Measurements from ENCODE around the gene FCER1G. TPM values are rescaled to one million over a fixed set of nuclear protein-coding genes. Genes with fewer than 3 reads are reported as not detected.

FCER1G gene
- total RNA-seq, 4 donors from 2014 or later: 32.8 to 145 (median 47.4) TPM

DNA sequence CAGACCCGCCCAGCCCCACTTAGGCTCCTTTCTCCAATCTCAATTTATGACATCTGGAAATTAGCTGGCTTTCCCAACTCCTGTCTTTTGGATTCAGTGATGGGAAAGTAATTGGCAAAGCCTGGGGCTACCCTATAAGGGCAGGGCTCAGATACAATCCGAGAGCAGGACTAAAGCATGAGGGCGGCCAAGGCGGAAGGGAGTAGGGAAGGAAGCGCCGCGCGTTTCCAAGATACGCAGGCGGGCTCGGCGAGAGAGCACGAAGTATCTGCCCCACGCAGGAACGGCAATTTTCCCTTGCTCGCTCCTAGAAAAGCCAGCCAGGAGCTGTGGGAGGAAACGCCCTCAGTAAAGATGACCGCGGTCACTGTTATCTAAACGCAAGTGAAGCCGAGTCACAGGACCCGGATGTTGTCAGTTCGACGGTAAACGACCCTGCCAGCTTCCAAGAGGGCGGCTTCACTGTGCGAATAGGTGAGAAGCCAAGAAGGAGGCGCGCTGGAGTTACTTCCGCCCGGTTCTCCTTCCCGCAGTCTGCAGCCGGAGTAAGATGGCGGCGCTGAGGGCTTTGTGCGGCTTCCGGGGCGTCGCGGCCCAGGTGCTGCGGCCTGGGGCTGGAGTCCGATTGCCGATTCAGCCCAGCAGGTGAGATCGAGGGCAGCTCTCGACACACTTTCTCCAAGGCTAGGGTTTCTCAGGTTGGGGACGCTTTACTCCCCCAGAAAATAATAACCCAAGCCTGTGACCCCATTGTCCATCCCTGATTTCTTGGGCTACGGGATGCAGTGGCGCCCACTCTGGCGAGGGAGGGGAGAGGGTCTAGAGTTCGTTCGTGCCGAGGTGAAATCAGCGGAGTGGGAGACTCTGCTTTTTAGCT, 13.0 kb upstream of the FCER1G start, which contains the start of gene NDUFS2:
Gene NDUFS2 (plus strand): TSS at position 532 of the 877 bp plus-strand sequence. CDS start 19 bp downstream, at position 551.
- 2% methylated on average over 26 of the region's 53 CpGs for WGBS
- H3K27me3 ChIP-seq: no peaks in the 10 kb centered on the region
- TF ChIP-seq, protein P1, sequence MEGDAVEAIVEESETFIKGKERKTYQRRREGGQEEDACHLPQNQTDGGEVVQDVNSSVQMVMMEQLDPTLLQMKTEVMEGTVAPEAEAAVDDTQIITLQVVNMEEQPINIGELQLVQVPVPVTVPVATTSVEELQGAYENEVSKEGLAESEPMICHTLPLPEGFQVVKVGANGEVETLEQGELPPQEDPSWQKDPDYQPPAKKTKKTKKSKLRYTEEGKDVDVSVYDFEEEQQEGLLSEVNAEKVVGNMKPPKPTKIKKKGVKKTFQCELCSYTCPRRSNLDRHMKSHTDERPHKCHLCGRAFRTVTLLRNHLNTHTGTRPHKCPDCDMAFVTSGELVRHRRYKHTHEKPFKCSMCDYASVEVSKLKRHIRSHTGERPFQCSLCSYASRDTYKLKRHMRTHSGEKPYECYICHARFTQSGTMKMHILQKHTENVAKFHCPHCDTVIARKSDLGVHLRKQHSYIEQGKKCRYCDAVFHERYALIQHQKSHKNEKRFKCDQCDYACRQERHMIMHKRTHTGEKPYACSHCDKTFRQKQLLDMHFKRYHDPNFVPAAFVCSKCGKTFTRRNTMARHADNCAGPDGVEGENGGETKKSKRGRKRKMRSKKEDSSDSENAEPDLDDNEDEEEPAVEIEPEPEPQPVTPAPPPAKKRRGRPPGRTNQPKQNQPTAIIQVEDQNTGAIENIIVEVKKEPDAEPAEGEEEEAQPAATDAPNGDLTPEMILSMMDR (IDR thresholded peaks at IDR 0.05): peak in 1 of 3 experiments; percentile 19
- TF ChIP-seq POLR2AphosphoS5 (IDR thresholded peaks at IDR 0.05) (peak; percentile 92 to 93), EP300 (IDR thresholded peaks at IDR 0.05) (no peak), POLR2A (IDR thresholded peaks at IDR 0.05; ENCODE audit: low read depth) (peak; percentile 87)
- H3K27ac ChIP-seq (replicated peaks in 1 of 4): peak within 1 kb of the TSS; percentile 92 to 95 (median 94)
- H3K4me3 ChIP-seq: peak within 1 kb of the TSS; percentile 71 to 87 (median 76)
- H3K4me1 ChIP-seq: peaks cover 65 to 93% (median 90%) of the 10 kb centered on the region in 4 donors
- no peaks in the 10 kb centered on the region for H3K9me3 ChIP-seq
- DNase-seq (ENCODE audit: extremely low spot score): peak; percentile 99
- intact Hi-C loops (cut with DNase I): no loop called here
- H3K36me3 ChIP-seq: peaks cover 0 to 38% (median 30%) of the 10 kb centered on the region in 4 donors

DNA sequence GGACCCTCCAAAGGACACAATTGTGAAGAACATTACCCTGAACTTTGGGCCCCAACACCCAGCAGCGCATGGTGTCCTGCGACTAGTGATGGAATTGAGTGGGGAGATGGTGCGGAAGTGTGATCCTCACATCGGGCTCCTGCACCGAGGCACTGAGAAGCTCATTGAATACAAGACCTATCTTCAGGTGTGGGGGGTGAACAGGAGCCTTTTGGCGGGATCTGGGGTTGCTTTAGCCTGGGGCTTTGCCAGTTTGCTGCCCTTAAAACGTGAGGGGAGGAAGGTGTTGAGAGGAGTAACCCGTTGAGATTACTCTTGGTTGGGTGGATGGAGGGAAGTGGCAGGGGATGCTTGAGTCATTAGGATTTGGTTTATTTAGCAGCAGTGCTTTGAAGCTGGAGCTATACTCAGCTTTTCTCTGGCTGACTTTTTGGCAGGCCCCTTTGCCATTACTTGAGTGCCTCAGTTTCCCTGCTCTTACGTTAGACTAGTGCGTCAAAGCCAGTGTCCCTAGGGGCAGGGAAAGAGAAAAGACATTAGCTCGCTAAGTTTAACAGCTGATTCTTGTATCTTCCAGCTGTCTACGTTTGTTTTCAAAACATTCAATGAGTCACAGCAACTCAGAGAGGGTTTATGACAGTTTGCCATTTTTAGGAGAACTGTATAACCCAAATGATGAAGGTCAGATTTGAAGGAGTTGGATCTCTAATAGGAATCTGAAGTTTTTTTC, 8.5 kb upstream of the FCER1G start:
- DNase-seq (ENCODE audit: extremely low spot score): no peak
- H3K36me3 ChIP-seq: peaks cover 25 to 83% (median 68%) of the 10 kb centered on the region in 4 donors
- H3K27me3 ChIP-seq: no peaks in the 10 kb centered on the region
- 68% methylated on average over 12 of the region's 12 CpGs for WGBS
- intact Hi-C loops (cut with DNase I): no loop called here
- peaks cover 63 to 78% (median 71%) of the 10 kb centered on the region in 4 donors for H3K4me1 ChIP-seq
- TF ChIP-seq POLR2AphosphoS5 (IDR thresholded peaks at IDR 0.05): no peak
- TF ChIP-seq, protein P1 (IDR thresholded peaks at IDR 0.05): no peak
- no peak for TF ChIP-seq POLR2A (IDR thresholded peaks at IDR 0.05; ENCODE audit: low read depth)
- TF ChIP-seq EP300 (IDR thresholded peaks at IDR 0.05): no peak
- H3K27ac ChIP-seq (replicated peaks in 1 of 4): peak overlapping the region; percentile 76 to 95 (median 86)
- peak overlapping the region in 1 of 4 donors; percentile 29 for H3K4me3 ChIP-seq
- H3K9me3 ChIP-seq: no peaks in the 10 kb centered on the region

DNA sequence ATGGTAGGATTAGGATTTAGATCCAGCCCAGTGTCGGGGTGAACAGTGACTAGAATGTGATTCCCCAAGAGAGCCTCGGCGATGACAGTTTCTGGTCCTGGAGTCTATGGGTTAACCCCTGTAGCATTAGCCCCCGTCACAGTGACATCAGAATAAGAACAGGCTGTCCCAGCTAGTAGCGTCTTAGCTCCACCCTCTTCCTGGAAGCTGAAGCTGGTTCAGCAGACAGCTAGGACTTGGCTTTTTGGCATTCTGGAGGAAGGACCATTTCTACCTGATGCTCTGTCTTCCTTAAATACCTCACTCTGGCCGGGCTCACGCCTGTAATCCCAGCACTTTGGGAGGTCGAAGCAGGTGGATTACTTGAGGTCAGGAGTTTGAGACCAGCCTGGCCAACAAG, 7.9 kb upstream of the FCER1G start:
- Histone ChIP-seq H3K27me3 (no peaks in the 10 kb centered on the region), H3K4me1 (peaks cover 63 to 74% (median 69%) of the 10 kb centered on the region in 4 donors), H3K27ac (replicated peaks in 1 of 4) (peak overlapping the region; percentile 76 to 95 (median 86)), H3K4me3 (peak overlapping the region in 3 of 4 donors; percentile 15 to 29 (median 16)), H3K36me3 (peaks cover 31 to 89% (median 74%) of the 10 kb centered on the region in 4 donors), H3K9me3 (no peaks in the 10 kb centered on the region)
- intact Hi-C loops (cut with DNase I): no loop called here
- 55% methylated on average over 8 of the region's 8 CpGs for WGBS
- TF ChIP-seq POLR2AphosphoS5 (IDR thresholded peaks at IDR 0.05) (peak; percentile 92 to 96), POLR2A (IDR thresholded peaks at IDR 0.05; ENCODE audit: low read depth) (peak; percentile 29), EP300 (IDR thresholded peaks at IDR 0.05) (peak; percentile 91)
- TF ChIP-seq, protein P1 (IDR thresholded peaks at IDR 0.05): no peak
- peak; percentile 94 for DNase-seq (ENCODE audit: extremely low spot score)

DNA sequence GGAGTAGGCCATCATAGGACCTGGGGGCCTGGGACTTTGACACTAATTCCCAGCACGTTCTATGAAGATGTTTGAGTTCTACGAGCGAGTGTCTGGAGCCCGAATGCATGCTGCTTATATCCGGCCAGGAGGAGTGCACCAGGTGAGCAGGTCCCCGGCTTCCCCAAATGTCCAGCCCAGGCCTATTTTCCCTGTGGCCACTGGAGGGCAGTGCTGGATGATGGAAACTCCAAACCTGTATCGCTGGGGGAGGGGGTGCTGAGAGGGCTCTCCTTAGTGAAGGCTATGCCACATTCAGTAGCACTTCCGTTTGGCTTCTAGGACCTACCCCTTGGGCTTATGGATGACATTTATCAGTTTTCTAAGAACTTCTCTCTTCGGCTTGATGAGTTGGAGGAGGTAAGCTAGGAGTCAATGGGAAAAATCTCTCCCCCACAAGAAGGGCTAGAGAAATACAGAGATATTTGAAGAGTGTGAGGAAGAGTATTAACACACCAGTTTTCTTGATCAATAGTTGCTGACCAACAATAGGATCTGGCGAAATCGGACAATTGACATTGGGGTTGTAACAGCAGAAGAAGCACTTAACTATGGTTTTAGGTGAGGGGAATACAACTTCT, 5.2 kb upstream of the FCER1G start:
- TF ChIP-seq POLR2A (IDR thresholded peaks at IDR 0.05; ENCODE audit: low read depth): no peak
- peak in 1 of 2 donors; percentile 54 for TF ChIP-seq POLR2AphosphoS5 (IDR thresholded peaks at IDR 0.05)
- TF ChIP-seq EP300 (IDR thresholded peaks at IDR 0.05): no peak
- TF ChIP-seq, protein P1 (IDR thresholded peaks at IDR 0.05): peak; percentile 85 to 96 (median 93)
- 47% methylated on average over 9 of the region's 11 CpGs for WGBS
- Histone ChIP-seq H3K9me3 (no peaks in the 10 kb centered on the region), H3K36me3 (peaks cover 57 to 100% (median 89%) of the 10 kb centered on the region in 4 donors), H3K27ac (replicated peaks in 1 of 4) (peak overlapping the region; percentile 76 to 95 (median 86)), H3K4me3 (no peak overlapping the region), H3K27me3 (no peaks in the 10 kb centered on the region), H3K4me1 (peaks cover 42 to 52% (median 47%) of the 10 kb centered on the region in 4 donors)
- DNase-seq (ENCODE audit: extremely low spot score): no peak
- intact Hi-C loops (cut with DNase I): no loop called here
